GM12878 (cell line): Measurements from ENCODE around the gene PARN. TPM values are rescaled to one million over a fixed set of nuclear protein-coding genes. Genes with fewer than 3 reads are reported as not detected.

Source experiments
- ATAC-seq: fragments of 200-7000 bp; cut with Tn5 transposase; 3 replicates; pipeline ENCODE4 v1.9.1; 2020; ENCODE audit warnings: mild to moderate bottlenecking, moderate library complexity
- BruUV-seq: library from RNA; stranded (reverse); fragments of 400-500 nt; replicated peaks from 2 replicates; lab custom pipeline; 2021; lab: Mats Ljungman, UMichigan
- CTCF ChIA-PET: fragments of 300-600 bp; sonication (Branson Sonifier 250); formaldehyde crosslinking; extraction: SDS; loops from one replicate; lab custom pipeline; 2021; ENCODE audit warnings: inconsistent platforms; lab: Yijun Ruan, JAX
- POLR2A ChIA-PET: fragments of 350-600 bp; formaldehyde crosslinking; extraction: SDS; loops from one replicate; lab custom pipeline; 2021; ENCODE audit warnings: inconsistent platforms; lab: Charles Lee
- RAD21 ChIA-PET: fragments of 300-600 bp; sonication (Branson Sonifier 250); formaldehyde crosslinking; loops from one replicate; lab custom pipeline; 2023; ENCODE audit warnings: antibody characterized with exemption; ENCODE audit not compliant: unreplicated experiment; lab: Charles Lee
- SMC1A ChIA-PET: fragments of 300-600 bp; sonication (Branson Sonifier 250); formaldehyde crosslinking; loops from one replicate; lab custom pipeline; 2023; ENCODE audit not compliant: unreplicated experiment, uncharacterized antibody; lab: Charles Lee
- DNase-seq: peaks from one replicate; pipeline ENCODE4 v3.0.0-alpha.2; 2011; ENCODE audit warnings: low read depth, low spot score
- FAIRE-seq: peaks from 3 replicates; lab custom pipeline; 2011; peaks lifted over from hg19 to GRCh38; lab: Jason Lieb, UNC
- H2AFZ ChIP-seq: 2 replicates; pipeline ENCODE4 v1.6.0; 2011; ENCODE audit warnings: low read depth, low read length, control low read depth; ENCODE audit not compliant: control insufficient read depth
- H3K27ac ChIP-seq: 2 replicates; pipeline ENCODE4 v1.5.1; 2011; ENCODE audit warnings: control low read depth; ENCODE audit not compliant: control insufficient read depth, insufficient read depth
- H3K27me3 ChIP-seq, 2 experiments: replicated peaks in 1 of 2; 2 replicates each; pipeline versions ENCODE4 v1.6.0 to v1.6.1; 2011; ENCODE audit warnings: low read length in 1 of 2; ENCODE audit not compliant: control insufficient read depth in 2 of 2, insufficient read depth in 2 of 2
- H3K36me3 ChIP-seq, 2 experiments: 2 replicates each; pipeline ENCODE4 v1.5.1; 2011; ENCODE audit warnings: low read length in 1 of 2; ENCODE audit not compliant: control insufficient read depth in 2 of 2, insufficient read depth in 2 of 2
- H3K4me1 ChIP-seq: 2 replicates; pipeline ENCODE4 v1.6.1; 2011; ENCODE audit warnings: mild to moderate bottlenecking, low read length, moderate library complexity, mixed read lengths; ENCODE audit not compliant: control insufficient read depth, insufficient read depth
- H3K4me2 ChIP-seq: 2 replicates; pipeline ENCODE4 v1.6.0; 2011; ENCODE audit warnings: control low read depth; ENCODE audit not compliant: control insufficient read depth, insufficient read depth
- H3K4me3 ChIP-seq: fragments of 200-600 bp; sonication (generic); 2 replicates; pipeline ENCODE4 v1.5.1; 2016
- H3K79me2 ChIP-seq: 2 replicates; pipeline ENCODE4 v1.6.0; 2011; ENCODE audit warnings: low read length; ENCODE audit not compliant: control insufficient read depth, insufficient read depth
- H3K9ac ChIP-seq: 2 replicates; pipeline ENCODE4 v1.8.0; 2011; ENCODE audit warnings: low read length, control low read depth, mixed read lengths; ENCODE audit not compliant: control insufficient read depth, insufficient read depth
- H3K9me3 ChIP-seq: replicated peaks from 3 replicates; pipeline ENCODE4 v1.5.1; 2011; ENCODE audit warnings: mild to moderate bottlenecking, low read length; ENCODE audit not compliant: control insufficient read depth, insufficient read depth
- H4K20me1 ChIP-seq: 2 replicates; pipeline ENCODE4 v1.6.0; 2011; ENCODE audit not compliant: control insufficient read depth, insufficient read depth
- CHD4 ChIP-seq: fragments of 200-600 bp; sonication (generic); IDR thresholded peaks from 2 replicates; pipeline ENCODE4 v1.6.1; 2016; ENCODE audit warnings: mild to moderate bottlenecking
- NFXL1 ChIP-seq: fragments of 450-650 bp; IDR thresholded peaks from 2 replicates; pipeline ENCODE4 v1.6.1; 2017; ENCODE audit warnings: antibody characterized with exemption, mild to moderate bottlenecking, borderline replicate concordance
- RAD51 ChIP-seq: fragments of 450-650 bp; IDR thresholded peaks from 2 replicates; pipeline ENCODE4 v1.6.1; 2016; ENCODE audit warnings: moderate library complexity, mild to moderate bottlenecking, inconsistent platforms
- SMARCA5 ChIP-seq: fragments of 450-650 bp; IDR thresholded peaks from 2 replicates; pipeline ENCODE4 v1.6.1; 2017; ENCODE audit warnings: mild to moderate bottlenecking
- SPI1 ChIP-seq: IDR thresholded peaks from 2 replicates; pipeline ENCODE4 v1.6.1; 2011; ENCODE audit warnings: low read depth, mild to moderate bottlenecking, low read length, moderate library complexity, borderline replicate concordance; ENCODE audit not compliant: insufficient read depth
- SRF ChIP-seq, 2 experiments: IDR thresholded peaks; 2 replicates each; pipeline ENCODE4 v1.6.1; 2011; ENCODE audit warnings: low read depth in 2 of 2, low read length in 2 of 2, mild to moderate bottlenecking in 1 of 2, moderate library complexity in 1 of 2
- TBL1XR1 ChIP-seq: IDR thresholded peaks from 2 replicates; pipeline ENCODE4 v1.6.1; 2012; ENCODE audit warnings: low read depth, low read length, improper control_type of control experiment
- TCF3 ChIP-seq: IDR thresholded peaks from 2 replicates; pipeline ENCODE4 v1.6.1; 2012; ENCODE audit warnings: low read depth, mild to moderate bottlenecking, low read length, borderline replicate concordance; ENCODE audit not compliant: insufficient read depth
- TCF7 ChIP-seq: IDR thresholded peaks from 2 replicates; pipeline ENCODE4 v1.6.1; 2014; ENCODE audit warnings: antibody characterized with exemption, borderline replicate concordance
- YBX1 ChIP-seq: fragments of 450-650 bp; IDR thresholded peaks from 2 replicates; pipeline ENCODE4 v1.6.1; 2016; ENCODE audit warnings: antibody characterized with exemption
- WGBS: methylation state at CpG from one replicate; pipeline ENCODE4 v1.1.6; 2016; ENCODE audit warnings: low lambda C conversion rate; ENCODE audit not compliant: insufficient replicate concordance, insufficient coverage; ENCODE audit errors: missing lambda C conversion rate; 5-methylcytosine and 5-hydroxymethylcytosine counted together
- in situ Hi-C: fragments of 300-500 bp; cut with MboI; formaldehyde crosslinking; loops from 9 replicates; pipeline ENCODE4 v1.14.3; 2018; ENCODE audit warnings: mixed read lengths
- intact Hi-C: fragments of 100-400 bp; cut with micrococcal nuclease; formaldehyde crosslinking; loops from one replicate; pipeline ENCODE4 v1.14.2; 2022; ENCODE audit not compliant: unreplicated experiment
- polyA plus RNA-seq, 11 experiments: library from polyadenylated mRNA; depleted of rRNA in 4 of 11; unstranded in 6 of 11; stranded (reverse) in 5 of 11; fragments of >200 nt; fragmentation: Nextera tagmentation in 4 of 11; fragmentation: Illumina TruSeq in 1 of 11; extraction: Ambion mirVana in 4 of 11; extraction: Trizol in 1 of 11; gene quantifications; 1 replicate in 1 of 11; 2 replicates in 10 of 11; pipeline versions ENCODE4 v1.2.1 to v1.2.3, GENCODE V29; 2011 to 2016; ENCODE audit warnings: inconsistent platforms in 2 of 11, missing spikeins in 2 of 11, low read depth in 1 of 11
- total RNA-seq, 4 experiments: library from RNA; depleted of rRNA in 3 of 4; stranded (reverse); fragments of >200 nt in 3 of 4; fragmentation: Illumina TruSeq in 1 of 4; extraction: Trizol in 1 of 4; gene quantifications; 2 replicates each; pipeline versions ENCODE4 v1.2.1 to v1.2.3, GENCODE V29; 2013 to 2021
- TF ChIP-seq, protein P1 (sequence below): fragments of 450-650 bp; IDR thresholded peaks from 2 replicates; pipeline ENCODE4 v1.6.1; 2017; ENCODE audit warnings: mild to moderate bottlenecking, low read depth, inconsistent platforms; ENCODE audit not compliant: poor library complexity, severe bottlenecking
- TF ChIP-seq, protein P2 (sequence below): IDR thresholded peaks from 2 replicates; pipeline ENCODE4 v1.6.1; 2011; ENCODE audit warnings: borderline replicate concordance, low read depth, mild to moderate bottlenecking, moderate library complexity, mixed read lengths, low read length; ENCODE audit not compliant: insufficient read depth; ENCODE audit errors: extremely low read length
- TF ChIP-seq, protein P3 (sequence below): IDR thresholded peaks from 2 replicates; pipeline ENCODE4 v1.6.1; 2012; ENCODE audit warnings: low read length, inconsistent platforms
- TF ChIP-seq, protein P4 (sequence below): fragments of 450-650 bp; formaldehyde crosslinking; IDR thresholded peaks from 2 replicates; pipeline ENCODE4 v1.4.0; 2020; ENCODE audit warnings: mild to moderate bottlenecking, moderate library complexity
- TF ChIP-seq, protein P5 (sequence below): fragments of 150-350 bp; IDR thresholded peaks from 2 replicates; pipeline ENCODE4 v1.6.1; 2014; ENCODE audit warnings: mild to moderate bottlenecking, low read depth, low read length

Gene PARN
- total and polyA plus RNA-seq, 10 of the 15 experiments (the other 5 are each of a cell fraction or from before 2014, with no cell fraction given), result 15.6 to 77.3 (median 47.7) TPM

DNA sequence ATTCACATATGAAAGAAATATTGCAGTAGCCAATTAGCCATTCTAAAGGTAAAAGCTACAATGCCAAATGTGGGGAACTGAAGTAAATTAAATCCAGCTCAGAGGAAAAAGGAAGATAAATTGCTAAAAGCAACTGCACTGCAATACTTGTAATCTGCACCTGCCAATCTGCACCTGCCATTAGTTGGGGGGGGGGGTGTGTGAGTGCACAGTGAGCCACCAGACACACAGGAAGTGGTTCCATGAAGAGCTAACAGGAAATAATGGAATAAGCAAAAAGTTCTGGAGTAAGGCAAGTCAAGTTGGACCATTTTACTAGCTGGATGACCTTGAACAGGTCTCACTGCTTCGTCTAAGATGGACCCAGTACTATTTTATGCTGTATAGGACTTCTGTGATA, 191.8 kb downstream of the PARN start:
- no peaks in the 10 kb centered on the region for H3K79me2 ChIP-seq
- no peaks in the 10 kb centered on the region for H4K20me1 ChIP-seq
- H3K4me2 ChIP-seq, result no peak overlapping the region
- intact Hi-C loops, result no loop called here
- RAD21 ChIA-PET, result interaction anchor here (0.7 kb wide), 1 partner anchor 520 kb away, joined by 3 read pairs; no protein-coding TSS in a partner anchor
- POLR2A ChIA-PET, result no interaction called here
- no peak overlapping the region for H3K27ac ChIP-seq
- H3K27me3 ChIP-seq, result no peaks in the 10 kb centered on the region
- ATAC-seq (no peak), FAIRE-seq (no peak), DNase-seq (no peak)
- no peaks in the 10 kb centered on the region for H3K4me1 ChIP-seq
- H3K36me3 ChIP-seq, result peaks cover 0 to 5% of the 10 kb centered on the region in 2 experiments; a peak in 2 of 4 replicates
- in situ Hi-C loops, result no loop called here
- no TSS peak for BruUV-seq
- no peak overlapping the region for H2AFZ ChIP-seq
- H3K9me3 ChIP-seq, result no peaks in the 10 kb centered on the region
- CTCF ChIA-PET, result interaction anchor here (0.6 to 1.5 kb wide), 2 partner anchors 82 to 514 kb away, joined by 3 to 4 read pairs; no protein-coding TSS in a partner anchor
- WGBS, result 100% methylated on average over 1 of the region's 1 CpG
- no peak overlapping the region for H3K4me3 ChIP-seq
- no peak overlapping the region for H3K9ac ChIP-seq
- SMC1A ChIA-PET, result interaction anchor here (0.6 to 1.2 kb wide), 2 partner anchors 32 to 128 kb away, joined by 3 read pairs; no protein-coding TSS in a partner anchor
- TF ChIP-seq, protein P1, sequence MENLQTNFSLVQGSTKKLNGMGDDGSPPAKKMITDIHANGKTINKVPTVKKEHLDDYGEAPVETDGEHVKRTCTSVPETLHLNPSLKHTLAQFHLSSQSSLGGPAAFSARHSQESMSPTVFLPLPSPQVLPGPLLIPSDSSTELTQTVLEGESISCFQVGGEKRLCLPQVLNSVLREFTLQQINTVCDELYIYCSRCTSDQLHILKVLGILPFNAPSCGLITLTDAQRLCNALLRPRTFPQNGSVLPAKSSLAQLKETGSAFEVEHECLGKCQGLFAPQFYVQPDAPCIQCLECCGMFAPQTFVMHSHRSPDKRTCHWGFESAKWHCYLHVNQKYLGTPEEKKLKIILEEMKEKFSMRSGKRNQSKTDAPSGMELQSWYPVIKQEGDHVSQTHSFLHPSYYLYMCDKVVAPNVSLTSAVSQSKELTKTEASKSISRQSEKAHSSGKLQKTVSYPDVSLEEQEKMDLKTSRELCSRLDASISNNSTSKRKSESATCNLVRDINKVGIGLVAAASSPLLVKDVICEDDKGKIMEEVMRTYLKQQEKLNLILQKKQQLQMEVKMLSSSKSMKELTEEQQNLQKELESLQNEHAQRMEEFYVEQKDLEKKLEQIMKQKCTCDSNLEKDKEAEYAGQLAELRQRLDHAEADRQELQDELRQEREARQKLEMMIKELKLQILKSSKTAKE, result no peak
- TF ChIP-seq TCF3 (no peak), RAD51 (no peak), SMARCA5 (no peak), NFXL1 (no peak), CHD4 (no peak), SRF (IDR thresholded peaks at IDR 0.05; ENCODE audit: low read depth in 2 of 2, low read length in 2 of 2) (no peak), YBX1 (no peak), TCF7 (no peak), TBL1XR1 (no peak), SPI1 (no peak)
- TF ChIP-seq, protein P2, sequence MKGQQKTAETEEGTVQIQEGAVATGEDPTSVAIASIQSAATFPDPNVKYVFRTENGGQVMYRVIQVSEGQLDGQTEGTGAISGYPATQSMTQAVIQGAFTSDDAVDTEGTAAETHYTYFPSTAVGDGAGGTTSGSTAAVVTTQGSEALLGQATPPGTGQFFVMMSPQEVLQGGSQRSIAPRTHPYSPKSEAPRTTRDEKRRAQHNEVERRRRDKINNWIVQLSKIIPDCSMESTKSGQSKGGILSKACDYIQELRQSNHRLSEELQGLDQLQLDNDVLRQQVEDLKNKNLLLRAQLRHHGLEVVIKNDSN, result no peak
- TF ChIP-seq, protein P3, sequence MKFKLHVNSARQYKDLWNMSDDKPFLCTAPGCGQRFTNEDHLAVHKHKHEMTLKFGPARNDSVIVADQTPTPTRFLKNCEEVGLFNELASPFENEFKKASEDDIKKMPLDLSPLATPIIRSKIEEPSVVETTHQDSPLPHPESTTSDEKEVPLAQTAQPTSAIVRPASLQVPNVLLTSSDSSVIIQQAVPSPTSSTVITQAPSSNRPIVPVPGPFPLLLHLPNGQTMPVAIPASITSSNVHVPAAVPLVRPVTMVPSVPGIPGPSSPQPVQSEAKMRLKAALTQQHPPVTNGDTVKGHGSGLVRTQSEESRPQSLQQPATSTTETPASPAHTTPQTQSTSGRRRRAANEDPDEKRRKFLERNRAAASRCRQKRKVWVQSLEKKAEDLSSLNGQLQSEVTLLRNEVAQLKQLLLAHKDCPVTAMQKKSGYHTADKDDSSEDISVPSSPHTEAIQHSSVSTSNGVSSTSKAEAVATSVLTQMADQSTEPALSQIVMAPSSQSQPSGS, result no peak
- TF ChIP-seq, protein P4, sequence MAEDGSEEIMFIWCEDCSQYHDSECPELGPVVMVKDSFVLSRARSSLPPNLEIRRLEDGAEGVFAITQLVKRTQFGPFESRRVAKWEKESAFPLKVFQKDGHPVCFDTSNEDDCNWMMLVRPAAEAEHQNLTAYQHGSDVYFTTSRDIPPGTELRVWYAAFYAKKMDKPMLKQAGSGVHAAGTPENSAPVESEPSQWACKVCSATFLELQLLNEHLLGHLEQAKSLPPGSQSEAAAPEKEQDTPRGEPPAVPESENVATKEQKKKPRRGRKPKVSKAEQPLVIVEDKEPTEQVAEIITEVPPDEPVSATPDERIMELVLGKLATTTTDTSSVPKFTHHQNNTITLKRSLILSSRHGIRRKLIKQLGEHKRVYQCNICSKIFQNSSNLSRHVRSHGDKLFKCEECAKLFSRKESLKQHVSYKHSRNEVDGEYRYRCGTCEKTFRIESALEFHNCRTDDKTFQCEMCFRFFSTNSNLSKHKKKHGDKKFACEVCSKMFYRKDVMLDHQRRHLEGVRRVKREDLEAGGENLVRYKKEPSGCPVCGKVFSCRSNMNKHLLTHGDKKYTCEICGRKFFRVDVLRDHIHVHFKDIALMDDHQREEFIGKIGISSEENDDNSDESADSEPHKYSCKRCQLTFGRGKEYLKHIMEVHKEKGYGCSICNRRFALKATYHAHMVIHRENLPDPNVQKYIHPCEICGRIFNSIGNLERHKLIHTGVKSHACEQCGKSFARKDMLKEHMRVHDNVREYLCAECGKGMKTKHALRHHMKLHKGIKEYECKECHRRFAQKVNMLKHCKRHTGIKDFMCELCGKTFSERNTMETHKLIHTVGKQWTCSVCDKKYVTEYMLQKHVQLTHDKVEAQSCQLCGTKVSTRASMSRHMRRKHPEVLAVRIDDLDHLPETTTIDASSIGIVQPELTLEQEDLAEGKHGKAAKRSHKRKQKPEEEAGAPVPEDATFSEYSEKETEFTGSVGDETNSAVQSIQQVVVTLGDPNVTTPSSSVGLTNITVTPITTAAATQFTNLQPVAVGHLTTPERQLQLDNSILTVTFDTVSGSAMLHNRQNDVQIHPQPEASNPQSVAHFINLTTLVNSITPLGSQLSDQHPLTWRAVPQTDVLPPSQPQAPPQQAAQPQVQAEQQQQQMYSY (CRISPR knock-in tag), result no peak
- TF ChIP-seq, protein P5, sequence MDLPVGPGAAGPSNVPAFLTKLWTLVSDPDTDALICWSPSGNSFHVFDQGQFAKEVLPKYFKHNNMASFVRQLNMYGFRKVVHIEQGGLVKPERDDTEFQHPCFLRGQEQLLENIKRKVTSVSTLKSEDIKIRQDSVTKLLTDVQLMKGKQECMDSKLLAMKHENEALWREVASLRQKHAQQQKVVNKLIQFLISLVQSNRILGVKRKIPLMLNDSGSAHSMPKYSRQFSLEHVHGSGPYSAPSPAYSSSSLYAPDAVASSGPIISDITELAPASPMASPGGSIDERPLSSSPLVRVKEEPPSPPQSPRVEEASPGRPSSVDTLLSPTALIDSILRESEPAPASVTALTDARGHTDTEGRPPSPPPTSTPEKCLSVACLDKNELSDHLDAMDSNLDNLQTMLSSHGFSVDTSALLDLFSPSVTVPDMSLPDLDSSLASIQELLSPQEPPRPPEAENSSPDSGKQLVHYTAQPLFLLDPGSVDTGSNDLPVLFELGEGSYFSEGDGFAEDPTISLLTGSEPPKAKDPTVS, result no peak
